HepG2 (cell line): ENCODE results near the gene STPG4. TPM values are rescaled to one million over a fixed set of nuclear protein-coding genes. Genes with fewer than 3 reads are reported as not detected.

Experiments used
- ATF1 ChIP-seq: IDR thresholded peaks from 2 replicates; pipeline ENCODE4 v1.6.1; 2016; ENCODE audit warnings: mild to moderate bottlenecking, control low read depth
- BRD4 ChIP-seq: sonication (generic); formaldehyde crosslinking; IDR thresholded peaks from 2 replicates; pipeline ENCODE4 v1.4.0; 2020; ENCODE audit warnings: missing genetic modification reagents
- CBFB ChIP-seq: sonication (generic); formaldehyde crosslinking; IDR thresholded peaks from 2 replicates; pipeline ENCODE4 v1.4.0; 2020; ENCODE audit warnings: missing genetic modification reagents
- CBX2 ChIP-seq, 2 experiments: fragments of 200-600 bp in 1 of 2; sonication (generic); formaldehyde crosslinking in 1 of 2; IDR thresholded peaks; 2 replicates each; pipeline versions ENCODE4 v1.7.0 to v1.8.1; 2018 to 2022; ENCODE audit warnings: low read depth in 2 of 2, low read length in 1 of 2, mild to moderate bottlenecking in 1 of 2, missing genetic modification reagents in 1 of 2
- CENPT ChIP-seq: sonication (generic); formaldehyde crosslinking; IDR thresholded peaks from 2 replicates; pipeline ENCODE4 v1.8.0; 2022; ENCODE audit warnings: low read depth, mild to moderate bottlenecking, moderate library complexity, missing genetic modification reagents
- FOXO1 ChIP-seq: sonication (generic); formaldehyde crosslinking; IDR thresholded peaks from 2 replicates; pipeline ENCODE4 v1.4.0; 2020; ENCODE audit warnings: missing genetic modification reagents
- FUBP1 ChIP-seq: sonication (generic); formaldehyde crosslinking; IDR thresholded peaks from 2 replicates; pipeline ENCODE4 v1.5.1; 2020; ENCODE audit warnings: missing genetic modification reagents, mild to moderate bottlenecking, borderline replicate concordance
- GATA4 ChIP-seq: sonication (generic); IDR thresholded peaks from 2 replicates; pipeline ENCODE4 v1.6.1; 2016; ENCODE audit warnings: antibody characterized with exemption, low read depth, borderline replicate concordance
- HIVEP1 ChIP-seq: sonication (generic); formaldehyde crosslinking; IDR thresholded peaks from 2 replicates; pipeline ENCODE4 v1.4.0; 2020; ENCODE audit warnings: mild to moderate bottlenecking, missing genetic modification reagents
- HNF1B ChIP-seq: sonication (generic); formaldehyde crosslinking; IDR thresholded peaks from 2 replicates; pipeline ENCODE4 v1.5.1; 2020; ENCODE audit warnings: mild to moderate bottlenecking, moderate library complexity, missing genetic modification reagents
- KLF11 ChIP-seq: IDR thresholded peaks from 2 replicates; pipeline ENCODE4 v1.6.1; 2016; ENCODE audit warnings: missing compliant biosample characterization
- MBNL3 ChIP-seq: fragments of 250-450 bp; sonication (Bioruptor Pico); conservative IDR thresholded peaks from 2 replicates; pipeline ENCODE4 v1.8.0; 2022; ENCODE audit warnings: mild to moderate bottlenecking, inconsistent platforms
- NFATC3 ChIP-seq: sonication (generic); formaldehyde crosslinking; IDR thresholded peaks from 2 replicates; pipeline ENCODE4 v1.5.1; 2020; ENCODE audit warnings: mild to moderate bottlenecking, missing genetic modification reagents
- NFRKB ChIP-seq: fragments of 450-650 bp; IDR thresholded peaks from 2 replicates; pipeline ENCODE4 v1.6.1; 2017
- POLR2A ChIP-seq, 2 experiments: IDR thresholded peaks; 2 replicates each; pipeline ENCODE4 v1.6.1; 2011; ENCODE audit warnings: low read depth in 2 of 2, low read length in 2 of 2, mild to moderate bottlenecking in 1 of 2, moderate library complexity in 1 of 2; ENCODE audit not compliant: insufficient read depth in 1 of 2
- RAD21 ChIP-seq: fragments of 450-650 bp; formaldehyde crosslinking; IDR thresholded peaks from 2 replicates; pipeline ENCODE4 v1.5.0; 2020; ENCODE audit warnings: mild to moderate bottlenecking
- SMAD3 ChIP-seq: sonication (generic); formaldehyde crosslinking; IDR thresholded peaks from 2 replicates; pipeline ENCODE4 v1.4.0; 2020; ENCODE audit warnings: missing genetic modification reagents
- SNRNP70 ChIP-seq: fragments of 200-400 bp; formaldehyde crosslinking; IDR thresholded peaks from 2 replicates; pipeline ENCODE4 v1.6.1; 2017; ENCODE audit warnings: mild to moderate bottlenecking, low read depth, low read length, moderate library complexity
- ZMAT3 ChIP-seq: sonication (generic); formaldehyde crosslinking; conservative IDR thresholded peaks from 2 replicates; pipeline ENCODE4 v1.7.0; 2021; ENCODE audit warnings: missing genetic modification reagents
- ZNF383 ChIP-seq: sonication (generic); formaldehyde crosslinking; IDR thresholded peaks from 2 replicates; pipeline ENCODE4 v1.4.0; 2020; ENCODE audit warnings: missing genetic modification reagents, mild to moderate bottlenecking, borderline replicate concordance
- ZNF44 ChIP-seq: sonication (generic); formaldehyde crosslinking; IDR thresholded peaks from 2 replicates; pipeline ENCODE4 v1.5.1; 2020; ENCODE audit warnings: mild to moderate bottlenecking, missing genetic modification reagents
- ZNF839 ChIP-seq: sonication (generic); formaldehyde crosslinking; IDR thresholded peaks from 2 replicates; pipeline ENCODE4 v1.4.0; 2020; ENCODE audit warnings: missing genetic modification reagents, mild to moderate bottlenecking, borderline replicate concordance
- polyA plus RNA-seq, 8 experiments: library from polyadenylated mRNA; depleted of rRNA in 3 of 8; stranded (reverse) in 7 of 8; unstranded in 1 of 8; fragments of >200 nt; fragmentation: Illumina TruSeq in 4 of 8; extraction: Trizol in 4 of 8; gene quantifications; 2 replicates each; pipeline versions ENCODE4 v1.2.1 to v1.2.3, GENCODE V29; 2011 to 2016; ENCODE audit warnings: low read depth in 4 of 8, missing spikeins in 1 of 8, mixed read lengths in 1 of 8; ENCODE audit not compliant: insufficient read depth in 1 of 8
- total RNA-seq, 5 experiments: library from RNA; depleted of rRNA; stranded (reverse); fragments of >200 nt; fragmentation: Illumina TruSeq; extraction: Trizol; gene quantifications; 2 replicates each; pipeline ENCODE4 v1.2.3, GENCODE V29; 2016; ENCODE audit warnings: low read depth in 1 of 5
- TF ChIP-seq, protein P1 (sequence below): sonication (generic); formaldehyde crosslinking; IDR thresholded peaks from 2 replicates; pipeline ENCODE4 v1.4.0; 2020; ENCODE audit warnings: missing genetic modification reagents, borderline replicate concordance
- TF ChIP-seq, protein P2 (sequence below): sonication (generic); IDR thresholded peaks from 2 replicates; pipeline ENCODE4 v1.6.1; 2016; ENCODE audit warnings: low read depth, borderline replicate concordance

The STPG4 gene
- total and polyA plus RNA-seq, 2 of the 13 experiments (the other 11 are each of a cell fraction or from before 2014, with no cell fraction given), result 0.11 to 0.15 TPM

DNA sequence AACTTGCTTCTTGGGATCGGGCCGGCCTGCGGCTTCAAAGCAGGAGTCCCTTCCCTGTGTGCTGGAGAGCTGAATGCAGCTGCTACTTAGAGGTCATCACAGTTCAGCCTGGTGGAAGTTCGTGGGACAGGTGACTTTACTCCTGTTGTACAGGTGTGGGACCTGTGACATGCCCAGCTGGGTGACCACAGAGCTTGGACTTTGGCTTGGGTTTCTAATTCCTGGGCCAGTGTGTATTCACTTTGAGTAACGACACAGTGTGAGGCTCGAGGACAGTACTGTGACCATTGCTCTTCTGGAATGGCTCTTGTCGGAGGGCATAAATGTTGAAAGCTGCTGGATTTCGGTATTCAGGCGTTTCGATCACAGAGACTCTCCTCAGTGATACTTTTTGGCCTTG lies 114.5 kb downstream of the STPG4 start (continued):
- no peak for TF ChIP-seq HNF1B (CRISPR knock-in tag)
- TF ChIP-seq HIVEP1 (CRISPR knock-in tag), result no peak
- no peak for TF ChIP-seq GATA4
- no peak for TF ChIP-seq CENPT (CRISPR knock-in tag)
- TF ChIP-seq ATF1, result no peak
- TF ChIP-seq KLF11, result no peak
- TF ChIP-seq CBX2 (IDR thresholded peaks at IDR 0.05; ENCODE audit: low read depth, low read length), result no peak
- no peak for TF ChIP-seq CBX2 (CRISPR knock-in tag; IDR thresholded peaks at IDR 0.05; ENCODE audit: low read depth)
- TF ChIP-seq SMAD3 (CRISPR knock-in tag), result no peak
- TF ChIP-seq ZNF44 (CRISPR knock-in tag), result no peak
- no peak for TF ChIP-seq MBNL3
- peak; percentile 75 for TF ChIP-seq CBFB
- TF ChIP-seq RAD21, result no peak
- TF ChIP-seq POLR2A (IDR thresholded peaks at IDR 0.05; ENCODE audit: insufficient read depth in 1 of 2, low read depth in 2 of 2, low read length in 2 of 2), result no peak
- no peak for TF ChIP-seq SNRNP70
- TF ChIP-seq FOXO1, result 0 out of 2 replicates have a peak, but pooled peaks have one; percentile 20
- 0 out of 2 replicates have a peak, but pooled peaks have one; percentile 66 for TF ChIP-seq BRD4 (CRISPR knock-in tag)
- no peak for TF ChIP-seq NFATC3 (CRISPR knock-in tag)
- TF ChIP-seq NFRKB, result no peak
- TF ChIP-seq ZNF839 (CRISPR knock-in tag), result no peak
- TF ChIP-seq, protein P1, sequence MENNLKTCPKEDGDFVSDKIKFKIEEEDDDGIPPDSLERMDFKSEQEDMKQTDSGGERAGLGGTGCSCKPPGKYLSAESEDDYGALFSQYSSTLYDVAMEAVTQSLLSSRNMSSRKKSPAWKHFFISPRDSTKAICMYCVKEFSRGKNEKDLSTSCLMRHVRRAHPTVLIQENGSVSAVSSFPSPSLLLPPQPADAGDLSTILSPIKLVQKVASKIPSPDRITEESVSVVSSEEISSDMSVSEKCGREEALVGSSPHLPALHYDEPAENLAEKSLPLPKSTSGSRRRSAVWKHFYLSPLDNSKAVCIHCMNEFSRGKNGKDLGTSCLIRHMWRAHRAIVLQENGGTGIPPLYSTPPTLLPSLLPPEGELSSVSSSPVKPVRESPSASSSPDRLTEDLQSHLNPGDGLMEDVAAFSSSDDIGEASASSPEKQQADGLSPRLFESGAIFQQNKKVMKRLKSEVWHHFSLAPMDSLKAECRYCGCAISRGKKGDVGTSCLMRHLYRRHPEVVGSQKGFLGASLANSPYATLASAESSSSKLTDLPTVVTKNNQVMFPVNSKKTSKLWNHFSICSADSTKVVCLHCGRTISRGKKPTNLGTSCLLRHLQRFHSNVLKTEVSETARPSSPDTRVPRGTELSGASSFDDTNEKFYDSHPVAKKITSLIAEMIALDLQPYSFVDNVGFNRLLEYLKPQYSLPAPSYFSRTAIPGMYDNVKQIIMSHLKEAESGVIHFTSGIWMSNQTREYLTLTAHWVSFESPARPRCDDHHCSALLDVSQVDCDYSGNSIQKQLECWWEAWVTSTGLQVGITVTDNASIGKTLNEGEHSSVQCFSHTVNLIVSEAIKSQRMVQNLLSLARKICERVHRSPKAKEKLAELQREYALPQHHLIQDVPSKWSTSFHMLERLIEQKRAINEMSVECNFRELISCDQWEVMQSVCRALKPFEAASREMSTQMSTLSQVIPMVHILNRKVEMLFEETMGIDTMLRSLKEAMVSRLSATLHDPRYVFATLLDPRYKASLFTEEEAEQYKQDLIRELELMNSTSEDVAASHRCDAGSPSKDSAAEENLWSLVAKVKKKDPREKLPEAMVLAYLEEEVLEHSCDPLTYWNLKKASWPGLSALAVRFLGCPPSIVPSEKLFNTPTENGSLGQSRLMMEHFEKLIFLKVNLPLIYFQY (CRISPR knock-in tag), result no peak
- no peak for TF ChIP-seq ZNF383 (CRISPR knock-in tag)
- TF ChIP-seq, protein P2, sequence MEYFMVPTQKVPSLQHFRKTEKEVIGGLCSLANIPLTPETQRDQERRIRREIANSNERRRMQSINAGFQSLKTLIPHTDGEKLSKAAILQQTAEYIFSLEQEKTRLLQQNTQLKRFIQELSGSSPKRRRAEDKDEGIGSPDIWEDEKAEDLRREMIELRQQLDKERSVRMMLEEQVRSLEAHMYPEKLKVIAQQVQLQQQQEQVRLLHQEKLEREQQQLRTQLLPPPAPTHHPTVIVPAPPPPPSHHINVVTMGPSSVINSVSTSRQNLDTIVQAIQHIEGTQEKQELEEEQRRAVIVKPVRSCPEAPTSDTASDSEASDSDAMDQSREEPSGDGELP, result peak; percentile 91
- TF ChIP-seq ZMAT3, result no peak
- no peak for TF ChIP-seq FUBP1 (CRISPR knock-in tag)
